Mucosa of rectum (tissue), 2 donors: ENCODE measurements around the gene TRMT11.
A peak's percentile ranks its signal among the peaks of the same experiment; 100 is the strongest.
"Not testable (repeated sequence)": the region's sequence is repeated elsewhere in the genome, so short reads cannot be mapped to it uniquely, and the experiment has no call there.

Experiments used
- H3K27ac ChIP-seq, 2 donors: one replicate each; pipeline ENCODE4 v1.7.0; 2013; ENCODE audit warnings: inconsistent platforms in 2 of 2, low read depth in 2 of 2, low read length in 2 of 2
- H3K27me3 ChIP-seq, 2 donors: one replicate each; pipeline ENCODE4 v1.7.0; 2013; ENCODE audit warnings: low read length in 2 of 2; ENCODE audit not compliant: control insufficient read depth in 2 of 2, insufficient read depth in 2 of 2
- H3K36me3 ChIP-seq, 2 donors: one replicate each; pipeline ENCODE4 v1.7.0; 2013; ENCODE audit warnings: low read length in 2 of 2; ENCODE audit not compliant: control insufficient read depth in 2 of 2, insufficient read depth in 2 of 2
- H3K4me1 ChIP-seq, 2 donors: one replicate each; pipeline ENCODE4 v1.7.0; 2013; ENCODE audit warnings: low read length in 2 of 2, mild to moderate bottlenecking in 1 of 2; ENCODE audit not compliant: control insufficient read depth in 2 of 2, insufficient read depth in 2 of 2
- H3K4me3 ChIP-seq, 2 donors: one replicate each; pipeline ENCODE4 v1.7.0; 2013; ENCODE audit warnings: low read length in 2 of 2
- H3K9ac ChIP-seq, 2 donors: one replicate each; pipeline ENCODE4 v1.7.0; 2013; ENCODE audit warnings: low read length in 2 of 2, low read depth in 1 of 2, mild to moderate bottlenecking in 1 of 2
- H3K9me3 ChIP-seq, 2 donors: one replicate each; pipeline ENCODE4 v1.7.0; 2013; ENCODE audit warnings: low read length in 2 of 2; ENCODE audit not compliant: control insufficient read depth in 2 of 2
- donor health status: healthy.
- donor health status: Normal muscosa, but diverticular disease.

The TRMT11 gene

DNA sequence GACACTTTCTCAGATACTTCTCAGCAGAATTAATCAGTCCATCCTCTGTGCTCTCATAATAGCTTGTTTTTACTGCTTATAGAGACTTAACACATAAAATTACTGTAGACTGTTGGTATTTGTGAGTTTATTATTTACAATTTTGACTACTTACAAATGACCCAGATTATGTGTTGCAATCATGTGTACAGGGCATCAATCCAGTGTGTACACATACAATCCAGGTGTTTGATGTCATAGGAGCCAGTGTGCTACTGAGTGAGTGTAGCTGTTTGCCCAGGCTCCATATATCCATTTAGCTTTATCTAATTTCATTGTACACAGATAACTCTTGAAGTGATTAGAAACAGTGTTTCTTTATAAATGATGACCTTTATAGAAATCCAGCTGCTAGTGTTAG is 31.3 kb downstream of the TRMT11 start:
- Histone ChIP-seq H3K27ac (no peak overlapping the region), H3K36me3 (peaks cover 33 to 42% of the 10 kb centered on the region in 2 donors), H3K4me1 (peaks cover 0 to 3% of the 10 kb centered on the region in 2 donors), H3K27me3 (no peaks in the 10 kb centered on the region), H3K4me3 (no peak overlapping the region), H3K9ac (no peak overlapping the region), H3K9me3 (no peaks in the 10 kb centered on the region)

DNA sequence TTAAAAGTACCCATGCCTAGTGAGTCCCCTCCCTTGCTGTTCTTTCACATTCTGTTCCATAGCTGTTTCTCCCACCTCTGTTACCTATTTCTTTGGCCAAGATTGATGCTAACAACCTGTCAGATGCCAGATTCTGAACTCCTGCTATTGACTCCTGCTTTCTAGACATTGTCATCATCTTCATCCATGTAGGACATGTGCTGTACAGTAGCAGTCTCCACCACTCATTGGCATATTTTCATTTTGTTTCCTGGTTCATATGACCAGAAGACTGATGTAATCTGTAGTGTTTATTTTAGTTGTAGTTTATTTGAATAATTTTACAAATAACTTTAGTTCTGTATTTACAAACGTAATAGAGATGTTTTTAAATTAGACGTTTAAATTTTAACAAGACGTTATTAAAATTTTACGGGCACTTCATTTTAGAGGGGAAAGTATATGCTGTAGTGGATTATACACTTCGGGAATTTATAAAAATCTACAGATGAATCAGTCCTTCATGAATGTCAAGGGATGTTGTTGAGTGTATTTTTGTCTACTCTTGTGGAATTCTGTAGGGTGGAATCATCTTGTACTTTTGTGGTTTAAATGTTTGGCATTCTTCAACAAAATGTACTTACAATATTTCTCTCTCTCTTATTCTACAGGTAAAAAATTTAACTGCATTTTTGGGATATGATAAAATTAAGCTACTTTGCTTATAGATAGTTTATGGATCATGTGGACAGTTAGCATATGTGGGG is 34.1 kb downstream of the TRMT11 start:
- Histone ChIP-seq H3K4me1 (no peaks in the 10 kb centered on the region), H3K9me3 (no peaks in the 10 kb centered on the region), H3K27ac (no peak overlapping the region), H3K9ac (no peak overlapping the region), H3K27me3 (no peaks in the 10 kb centered on the region), H3K36me3 (peaks cover 29 to 33% of the 10 kb centered on the region in 2 donors), H3K4me3 (no peak overlapping the region)

DNA sequence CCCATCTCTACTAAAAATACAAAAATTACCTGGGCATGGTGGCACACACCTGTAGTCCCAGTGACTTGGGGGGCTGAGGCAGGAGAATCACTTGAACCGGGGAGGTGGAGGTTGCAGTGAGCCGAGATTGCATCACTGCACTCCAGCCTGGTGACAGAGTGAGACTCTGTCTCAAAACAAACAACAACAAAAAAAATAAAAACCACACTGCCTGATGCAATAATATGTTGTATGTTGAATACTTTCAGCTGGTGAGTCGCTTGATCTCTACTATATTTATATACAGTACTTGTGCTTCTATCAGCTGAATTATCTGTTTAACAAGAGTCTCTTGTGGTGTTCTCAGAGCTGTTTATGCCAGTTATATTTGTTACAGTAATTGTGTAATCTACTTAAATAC is 37.1 kb downstream of the TRMT11 start:
- not testable (repeated sequence) for H3K4me1 ChIP-seq, H3K9me3 ChIP-seq, H3K4me3 ChIP-seq, H3K27ac ChIP-seq, H3K9ac ChIP-seq, H3K27me3 ChIP-seq
- peaks cover 24 to 26% of the 10 kb centered on the region in 2 donors for H3K36me3 ChIP-seq

DNA sequence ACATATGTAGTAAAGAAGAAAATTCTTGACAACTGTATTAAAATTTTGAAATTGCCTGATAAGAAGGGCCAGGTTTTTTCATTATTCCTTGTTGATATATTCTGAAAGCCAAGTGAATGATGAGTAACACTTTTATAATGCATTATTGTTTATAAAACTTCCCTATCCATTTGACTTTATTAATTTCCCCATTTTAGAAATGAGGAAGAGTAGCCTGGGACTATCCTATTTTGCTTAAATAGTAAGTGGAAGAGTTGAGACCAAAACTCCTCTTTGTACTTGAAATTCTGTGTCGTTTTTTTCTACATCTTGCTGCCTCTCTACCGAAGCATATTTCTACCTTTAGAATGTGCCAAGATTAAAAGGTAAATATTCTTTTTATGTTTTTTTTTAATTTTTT is 39.7 kb downstream of the TRMT11 start:
- Histone ChIP-seq H3K36me3 (peaks cover 17% of the 10 kb centered on the region in 2 donors), H3K27me3 (no peaks in the 10 kb centered on the region), H3K9ac (no peak overlapping the region), H3K4me3 (no peak overlapping the region), H3K9me3 (no peaks in the 10 kb centered on the region), H3K27ac (no peak overlapping the region), H3K4me1 (no peaks in the 10 kb centered on the region)

DNA sequence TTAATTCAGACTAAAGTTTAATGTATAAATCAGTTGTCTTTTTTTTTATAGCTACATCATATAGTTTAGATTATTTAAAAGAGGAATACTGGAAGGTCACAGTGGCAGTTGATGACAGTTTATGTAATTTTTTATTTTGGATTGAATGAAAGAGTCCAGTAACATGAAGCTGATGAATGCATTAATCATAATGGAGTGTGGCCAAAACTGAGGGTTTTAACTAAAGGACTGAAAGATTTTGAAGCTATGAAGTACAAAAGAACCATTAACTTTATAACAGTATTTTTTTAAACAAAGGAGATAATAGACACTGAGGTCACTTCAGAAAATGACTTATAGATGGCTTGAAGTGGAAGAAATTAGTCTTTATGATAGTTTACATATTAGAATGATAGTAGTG is 41.3 kb downstream of the TRMT11 start:
- Histone ChIP-seq H3K9me3 (no peaks in the 10 kb centered on the region), H3K4me3 (no peak overlapping the region), H3K27me3 (no peaks in the 10 kb centered on the region), H3K27ac (no peak overlapping the region), H3K4me1 (no peaks in the 10 kb centered on the region), H3K9ac (no peak overlapping the region), H3K36me3 (peaks cover 6 to 8% of the 10 kb centered on the region in 2 donors)

DNA sequence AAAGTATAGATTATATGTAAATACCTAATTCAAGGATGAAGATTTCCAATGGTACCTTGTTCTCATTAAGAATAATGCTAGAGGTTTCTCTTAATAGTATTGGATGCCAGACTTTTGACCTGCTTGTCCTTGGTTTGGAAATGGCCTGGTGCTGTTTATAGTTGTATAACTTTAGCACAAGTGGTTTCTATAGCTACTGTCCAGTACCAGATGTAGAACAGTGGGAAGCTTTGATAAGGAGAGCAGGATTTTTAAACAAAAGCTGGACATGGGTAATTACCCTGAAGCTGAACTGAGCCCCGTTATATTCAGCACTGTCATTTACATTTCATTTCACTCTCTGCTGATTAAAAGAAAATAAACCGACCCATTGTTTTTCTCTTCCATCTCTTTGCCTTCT is 43.7 kb downstream of the TRMT11 start:
- Histone ChIP-seq H3K9me3 (no peaks in the 10 kb centered on the region), H3K4me1 (peaks cover 0 to 9% of the 10 kb centered on the region in 2 donors), H3K4me3 (no peak overlapping the region), H3K27me3 (no peaks in the 10 kb centered on the region), H3K9ac (no peak overlapping the region), H3K36me3 (peaks cover 3% of the 10 kb centered on the region in 2 donors), H3K27ac (no peak overlapping the region)

DNA sequence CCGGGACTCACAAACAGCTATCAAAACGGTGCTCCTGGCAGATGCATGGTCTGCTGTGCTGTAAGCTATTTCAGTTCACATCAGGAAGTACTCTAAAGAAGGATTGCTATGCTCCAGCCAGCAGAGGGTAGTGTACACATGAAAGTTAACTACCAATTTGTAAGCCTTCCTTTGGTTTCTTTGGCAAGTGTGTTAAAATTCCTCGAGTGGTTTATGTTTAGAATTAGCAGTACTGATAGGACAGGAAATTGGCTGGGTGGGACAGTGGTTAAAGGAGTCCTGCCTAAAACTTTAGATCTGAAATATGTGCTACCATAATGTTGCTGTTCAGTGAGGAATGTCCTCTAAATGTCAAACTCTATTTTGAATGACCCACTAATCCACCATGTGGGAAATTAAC is 47.4 kb downstream of the TRMT11 start:
- Histone ChIP-seq H3K27ac (no peak overlapping the region), H3K4me3 (no peak overlapping the region), H3K27me3 (no peaks in the 10 kb centered on the region), H3K9me3 (no peaks in the 10 kb centered on the region), H3K9ac (peak overlapping the region in 1 of 2 donors; percentile 7), H3K36me3 (peaks cover 2 to 10% of the 10 kb centered on the region in 2 donors), H3K4me1 (peaks cover 0 to 9% of the 10 kb centered on the region in 2 donors)

GRCh38 chr6:126034656-126035055 is 48.3 kb downstream of the TRMT11 start:
- Histone ChIP-seq H3K27ac (no peak overlapping the region), H3K36me3 (peaks cover 2 to 13% of the 10 kb centered on the region in 2 donors), H3K4me3 (no peak overlapping the region), H3K9ac (no peak overlapping the region), H3K4me1 (peaks cover 0 to 9% of the 10 kb centered on the region in 2 donors), H3K27me3 (no peaks in the 10 kb centered on the region), H3K9me3 (no peaks in the 10 kb centered on the region)

DNA sequence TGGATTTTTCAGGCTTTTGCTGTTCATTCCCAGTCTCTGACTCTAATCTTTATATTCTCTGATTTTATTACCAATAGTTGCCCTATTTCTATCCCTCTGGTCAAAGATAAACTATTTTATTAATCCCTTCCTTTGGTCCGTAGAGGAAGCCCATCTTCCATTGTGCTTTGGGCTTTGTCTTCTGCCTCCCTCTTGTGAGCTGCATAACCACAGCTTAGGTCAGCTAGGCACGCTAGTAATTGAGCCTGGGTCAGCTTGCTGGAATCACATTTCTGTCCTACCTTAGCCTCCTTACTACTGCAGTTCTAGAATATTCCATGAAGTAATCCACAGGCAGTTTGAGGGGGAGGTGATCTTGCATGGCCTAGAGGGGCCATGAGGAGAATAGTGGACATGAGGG is 49.4 kb downstream of the TRMT11 start:
- H3K4me3 ChIP-seq: no peak overlapping the region
- no peak overlapping the region for H3K9ac ChIP-seq
- H3K9me3 ChIP-seq: no peaks in the 10 kb centered on the region
- H3K27ac ChIP-seq: no peak overlapping the region
- peaks cover 2 to 13% of the 10 kb centered on the region in 2 donors for H3K36me3 ChIP-seq
- H3K27me3 ChIP-seq: no peaks in the 10 kb centered on the region
- H3K4me1 ChIP-seq: peaks cover 3 to 12% of the 10 kb centered on the region in 2 donors

DNA sequence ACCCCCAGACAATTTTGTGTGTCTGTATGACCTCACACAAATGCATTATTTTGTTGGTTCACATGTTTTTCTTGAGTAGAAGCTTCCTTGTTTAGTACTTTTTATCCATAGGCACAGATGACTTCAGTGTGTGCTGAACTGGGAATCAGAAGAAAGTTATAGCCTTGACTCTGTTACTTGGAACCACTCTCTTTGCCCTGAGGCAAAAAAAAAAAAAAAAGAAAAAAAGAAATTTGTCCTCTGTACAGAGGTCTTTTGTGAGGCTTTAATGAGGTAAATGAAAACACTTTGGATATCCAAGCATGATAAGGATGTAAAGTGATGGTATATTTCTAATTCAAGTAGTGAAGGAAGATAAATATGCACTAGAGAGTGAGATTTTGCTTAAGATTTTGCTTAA is 51.9 kb downstream of the TRMT11 start:
- H3K27ac ChIP-seq: no peak overlapping the region

More for the DNA sequence above, 51.9 kb downstream of the TRMT11 start:
- Histone ChIP-seq H3K27me3 (no peaks in the 10 kb centered on the region), H3K4me3 (no peak overlapping the region), H3K9me3 (no peaks in the 10 kb centered on the region), H3K9ac (no peak overlapping the region), H3K4me1 (peaks cover 9 to 17% of the 10 kb centered on the region in 2 donors), H3K36me3 (peaks cover 2 to 10% of the 10 kb centered on the region in 2 donors)
